Ovary (tissue), 9 donors: Measurements from ENCODE around the gene SMOC2. TPM values are rescaled to one million over a fixed set of nuclear protein-coding genes. Genes with fewer than 3 reads are reported as not detected.
A peak's percentile ranks its signal among the peaks of the same experiment; 100 is the strongest.

Experiments used
- DNase-seq, 5 donors: peaks; one replicate each; pipeline ENCODE4 v3.0.0-alpha.2; 2019 to 2020
- H3K27ac ChIP-seq, 2 donors: fragments of 200-600 bp; one replicate each; pipeline versions ENCODE4 v1.5.1 to v1.8.0; 2019 to 2022
- H3K27me3 ChIP-seq: fragments of 200-600 bp; one replicate; pipeline ENCODE4 v1.8.0; 2022
- H3K36me3 ChIP-seq: fragments of 200-600 bp; sonication (generic); one replicate; pipeline ENCODE4 v1.5.1; 2019
- H3K4me1 ChIP-seq: one replicate; pipeline ENCODE4 v1.8.1; 2013; ENCODE audit warnings: mild to moderate bottlenecking, moderate library complexity; ENCODE audit not compliant: insufficient read depth
- H3K4me3 ChIP-seq: fragments of 200-600 bp; sonication (generic); one replicate; pipeline ENCODE4 v1.5.1; 2017
- H3K9me3 ChIP-seq, 2 donors: fragments of 200-600 bp in 1 of 2; sonication (generic) in 1 of 2; one replicate each; pipeline versions ENCODE4 v1.5.1 to v1.8.1; 2013 to 2019; ENCODE audit warnings: mild to moderate bottlenecking in 1 of 2, moderate library complexity in 1 of 2
- EP300 ChIP-seq: sonication (generic); formaldehyde crosslinking; IDR thresholded peaks from one replicate; pipeline ENCODE4 v1.6.1; 2017; ENCODE audit warnings: antibody characterized with exemption
- POLR2A ChIP-seq: fragments of 450-650 bp; IDR thresholded peaks from one replicate; pipeline ENCODE4 v1.6.1; 2017; ENCODE audit warnings: antibody characterized with exemption, mild to moderate bottlenecking, moderate library complexity
- WGBS, 3 donors: extraction: QIAGEN DNeasy Blood & Tissue Kit in 1 of 3; methylation state at CpG; one replicate each; pipeline versions ENCODE4 v1.1.5 to v1.1.7; 2013 to 2017; 5-methylcytosine and 5-hydroxymethylcytosine counted together
- intact Hi-C, 4 donors: fragments of 100-400 bp; cut with DNase I; formaldehyde crosslinking; loops; one replicate each; pipeline versions ENCODE4 v1.11.0 to v1.15.1; 2022 to 2023
- polyA plus RNA-seq, 2 donors: library from polyadenylated mRNA; stranded (reverse); fragments of 200-250 nt in 1 of 2; fragments of 350-450 nt in 1 of 2; fragmentation: Illumina TruSeq in 1 of 2; extraction: RNeasy Lipid Tissue Mini Kit (QIAGEN cat#74804) in 1 of 2; gene quantifications; one replicate each; pipeline ENCODE4 v1.2.3, GENCODE V29; 2013 to 2014
- total RNA-seq, 7 donors: library from RNA; depleted of rRNA in 2 of 7; stranded (reverse); fragments of >200 nt in 2 of 7; fragmentation: NEBNext Ultra II Directional in 3 of 7; extraction: Animal tissue kit (Norgen Biotek cat#: 25700) in 3 of 7; gene quantifications; one replicate each; pipeline versions ENCODE4 v1.1.0 to v1.2.4, GENCODE V29; 2016 to 2023
- TF ChIP-seq, protein P1 (sequence below), 3 donors: fragments of 450-650 bp in 2 of 3; fragments of 200-600 bp in 1 of 3; IDR thresholded peaks; one replicate each; pipeline versions ENCODE4 v1.5.1 to v1.8.0; 2016 to 2022; ENCODE audit warnings: antibody characterized with exemption in 3 of 3, mild to moderate bottlenecking in 1 of 3
- donor health status: DM: no; HTN: no; CAD: no; lungs with moderate emphysema.
- donor health status: DM: no; HTN: no; CAD: no.
- donor health status: Bipolar disorder and iron deficiency.
- donor health status: DM: yes; HTN: yes; CAD: no.
- donor health status: DM: no; HTN: no; CAD: no.
- donor health status: DM: yes; HTN: yes; CAD: no.

Gene SMOC2
- total and polyA plus RNA-seq, 9 donors: 84.4 to 272 (median 129) TPM

DNA sequence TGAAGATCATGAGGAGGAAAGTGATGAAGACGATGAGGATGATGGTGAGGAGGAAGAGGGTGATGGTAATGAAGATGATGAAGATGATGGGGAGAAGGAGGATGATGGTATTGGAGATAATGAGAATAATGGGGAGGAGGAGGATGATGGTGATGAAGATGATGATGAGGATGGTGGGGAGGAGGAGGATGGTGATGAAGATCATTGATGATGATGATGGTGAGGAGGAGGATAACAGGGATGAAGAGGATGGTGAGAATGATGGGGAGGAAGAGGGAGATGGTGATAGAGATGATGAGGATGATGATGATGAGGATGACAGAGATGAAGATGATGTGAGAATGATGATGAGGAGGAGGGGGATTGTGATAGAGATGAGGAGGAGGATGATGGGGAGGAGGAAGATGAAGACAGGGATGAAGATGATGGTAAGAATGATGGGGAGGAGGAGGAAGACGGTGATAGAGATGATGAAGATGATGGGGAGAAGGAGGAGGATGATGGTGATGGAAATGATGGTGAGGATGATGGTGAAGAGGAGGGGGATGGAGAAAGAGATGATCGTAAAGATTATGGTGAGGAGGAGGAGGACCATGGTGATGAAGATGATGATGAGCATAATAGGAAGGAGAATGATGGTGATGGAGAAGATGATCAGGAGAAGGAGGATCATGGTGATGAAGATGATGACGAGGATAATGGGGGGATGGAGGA, 273.7 kb downstream of the SMOC2 start:
- Histone ChIP-seq H3K27me3 (no peaks in the 10 kb centered on the region), H3K4me3 (no peak overlapping the region), H3K9me3 (no peaks in the 10 kb centered on the region), H3K36me3 (no peaks in the 10 kb centered on the region), H3K4me1 (no peaks in the 10 kb centered on the region), H3K27ac (no peak overlapping the region)
- 90 to 94% (median 93%) methylated on average over 4 of the region's 4 CpGs for WGBS, 3 donors
- DNase-seq: no peak
- TF ChIP-seq POLR2A: no peak
- TF ChIP-seq, protein P1, sequence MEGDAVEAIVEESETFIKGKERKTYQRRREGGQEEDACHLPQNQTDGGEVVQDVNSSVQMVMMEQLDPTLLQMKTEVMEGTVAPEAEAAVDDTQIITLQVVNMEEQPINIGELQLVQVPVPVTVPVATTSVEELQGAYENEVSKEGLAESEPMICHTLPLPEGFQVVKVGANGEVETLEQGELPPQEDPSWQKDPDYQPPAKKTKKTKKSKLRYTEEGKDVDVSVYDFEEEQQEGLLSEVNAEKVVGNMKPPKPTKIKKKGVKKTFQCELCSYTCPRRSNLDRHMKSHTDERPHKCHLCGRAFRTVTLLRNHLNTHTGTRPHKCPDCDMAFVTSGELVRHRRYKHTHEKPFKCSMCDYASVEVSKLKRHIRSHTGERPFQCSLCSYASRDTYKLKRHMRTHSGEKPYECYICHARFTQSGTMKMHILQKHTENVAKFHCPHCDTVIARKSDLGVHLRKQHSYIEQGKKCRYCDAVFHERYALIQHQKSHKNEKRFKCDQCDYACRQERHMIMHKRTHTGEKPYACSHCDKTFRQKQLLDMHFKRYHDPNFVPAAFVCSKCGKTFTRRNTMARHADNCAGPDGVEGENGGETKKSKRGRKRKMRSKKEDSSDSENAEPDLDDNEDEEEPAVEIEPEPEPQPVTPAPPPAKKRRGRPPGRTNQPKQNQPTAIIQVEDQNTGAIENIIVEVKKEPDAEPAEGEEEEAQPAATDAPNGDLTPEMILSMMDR (IDR thresholded peaks at IDR 0.05): no peak
- no peak for TF ChIP-seq EP300
- intact Hi-C loops: no loop called here

DNA sequence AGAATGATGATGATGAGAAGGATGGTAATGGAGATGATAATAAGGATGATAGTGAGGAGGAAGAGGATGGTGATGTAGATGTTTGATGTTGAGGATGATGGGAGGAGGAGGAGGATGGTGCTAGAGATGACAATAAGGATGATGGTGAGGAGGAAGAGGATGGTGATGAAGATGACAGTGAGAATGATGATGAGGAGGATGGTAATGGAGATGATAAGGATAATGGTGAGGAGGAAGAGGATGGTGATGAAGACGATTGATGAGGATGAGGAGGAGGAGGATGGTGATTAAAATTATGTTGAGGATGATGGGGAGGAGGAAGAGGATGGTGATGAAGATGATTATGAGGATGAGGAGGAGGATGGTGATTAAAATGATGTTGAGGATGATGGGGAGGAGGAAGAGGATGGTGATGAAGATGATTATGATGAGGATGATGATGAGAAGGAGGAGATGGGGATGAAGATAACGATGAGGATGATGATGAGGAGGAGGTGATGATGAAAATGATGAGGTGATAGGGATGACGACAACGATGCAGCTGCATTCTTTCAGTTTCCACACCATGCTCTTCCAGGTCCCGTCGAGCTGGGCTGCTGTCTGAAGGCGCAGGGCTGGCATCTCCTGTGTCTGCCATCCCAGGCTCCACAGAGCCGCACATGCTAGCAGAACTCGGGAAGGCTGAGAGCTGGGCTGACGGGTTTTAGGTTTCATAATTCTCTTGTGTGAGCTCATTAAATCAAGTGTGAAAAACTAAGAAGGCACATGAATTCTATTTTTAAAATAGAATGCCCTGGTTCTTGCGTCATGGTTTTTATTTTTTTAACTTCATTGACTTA, 274.9 kb downstream of the SMOC2 start:
- no peaks in the 10 kb centered on the region for H3K27me3 ChIP-seq
- peak in 1 of 5 donors; percentile 5 for DNase-seq
- TF ChIP-seq, protein P1 (IDR thresholded peaks at IDR 0.05): no peak
- TF ChIP-seq POLR2A (no peak), EP300 (no peak)
- no peaks in the 10 kb centered on the region for H3K9me3 ChIP-seq
- H3K36me3 ChIP-seq: no peaks in the 10 kb centered on the region
- H3K27ac ChIP-seq: no peak overlapping the region
- intact Hi-C loops: no loop called here
- no peak overlapping the region for H3K4me3 ChIP-seq
- H3K4me1 ChIP-seq: no peaks in the 10 kb centered on the region
- WGBS, 3 donors: 79 to 87% (median 84%) methylated on average over 11 of the region's 11 CpGs

DNA sequence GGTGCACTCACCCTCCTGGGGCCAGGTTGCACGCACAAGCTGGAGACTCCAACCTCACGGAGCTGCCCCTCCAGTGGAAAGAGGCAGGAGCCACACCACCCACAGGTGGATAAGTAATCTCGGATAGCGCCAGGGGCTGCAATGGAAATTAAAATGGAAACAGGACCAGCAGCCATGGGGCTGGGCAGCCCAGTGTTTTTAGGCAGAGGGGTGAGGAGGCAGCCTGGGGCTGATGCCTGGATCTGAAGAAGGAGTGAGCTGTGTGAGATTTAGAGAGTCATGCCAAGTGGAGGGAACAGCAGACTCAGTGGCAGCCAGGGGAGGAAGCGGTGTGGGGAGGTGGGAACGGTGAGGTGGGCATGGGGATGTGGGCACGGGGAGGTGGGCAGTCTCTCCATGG, 275.6 kb downstream of the SMOC2 start:
- H3K9me3 ChIP-seq: no peaks in the 10 kb centered on the region
- 93 to 96% (median 95%) methylated on average over 7 of the region's 7 CpGs for WGBS, 3 donors
- no peak overlapping the region for H3K4me3 ChIP-seq
- H3K27me3 ChIP-seq: no peaks in the 10 kb centered on the region
- H3K4me1 ChIP-seq: no peaks in the 10 kb centered on the region
- no peaks in the 10 kb centered on the region for H3K36me3 ChIP-seq
- TF ChIP-seq, protein P1 (IDR thresholded peaks at IDR 0.05): no peak
- TF ChIP-seq EP300 (no peak), POLR2A (no peak)
- intact Hi-C loops: no loop called here
- peak in 1 of 5 donors; percentile 9 for DNase-seq
- no peak overlapping the region for H3K27ac ChIP-seq

DNA sequence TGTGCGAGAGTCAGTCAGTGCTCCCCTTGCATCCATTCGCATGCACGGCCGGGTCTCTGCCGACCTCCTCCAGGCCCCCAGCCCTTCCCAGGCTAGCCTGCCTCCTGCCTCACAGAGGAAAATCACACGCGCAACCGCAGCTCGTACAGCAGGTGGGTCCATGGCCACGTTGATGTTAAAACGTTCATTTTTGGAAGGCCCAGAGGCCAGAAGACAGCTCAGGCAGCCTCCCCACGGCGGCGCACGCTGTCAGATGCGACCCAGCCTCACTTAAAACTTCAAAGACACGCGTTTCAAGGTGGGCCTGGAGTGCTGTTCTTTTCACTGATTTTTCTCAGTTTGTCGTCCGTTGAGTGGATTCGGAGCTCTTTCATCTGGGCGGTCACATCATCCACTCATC, 276.5 kb downstream of the SMOC2 start:
- no peaks in the 10 kb centered on the region for H3K4me1 ChIP-seq
- intact Hi-C loops: no loop called here
- 89 to 92% (median 90%) methylated on average over 22 of the region's 22 CpGs for WGBS, 3 donors
- H3K27ac ChIP-seq: no peak overlapping the region
- H3K9me3 ChIP-seq: no peaks in the 10 kb centered on the region
- H3K4me3 ChIP-seq: no peak overlapping the region
- DNase-seq: peak in 1 of 5 donors; percentile 5
- no peaks in the 10 kb centered on the region for H3K27me3 ChIP-seq
- TF ChIP-seq, protein P1 (IDR thresholded peaks at IDR 0.05): no peak
- no peaks in the 10 kb centered on the region for H3K36me3 ChIP-seq

Other genes starting within 250 kb of the SMOC2 start
- 1 to 10 TPM in 3 of 7 donors, under 1 TPM in 2, not detected in 2; 0.17 to 4.4 (median 1.3) TPM for gene DACT2, start 121.4 kb upstream of the SMOC2 start, total RNA-seq
- under 1 TPM; 0.17 to 0.27 TPM for gene DACT2, start 121.4 kb upstream of the SMOC2 start, polyA plus RNA-seq